DOHH2 (cell line): Measurements from ENCODE around the gene OR4K2.
"Not testable (repeated sequence)": the region's sequence is repeated elsewhere in the genome, so short reads cannot be mapped to it uniquely, and the experiment has no call there.

Experiments
- H3F3A ChIP-seq: fragments of 200-600 bp; sonication (generic), shearing (Covaris generic); 2 replicates; pipeline ENCODE4 v1.6.0; 2016; ENCODE audit warnings: antibody characterized with exemption, mild to moderate bottlenecking; ENCODE audit not compliant: control insufficient read depth, insufficient read depth
- H3K27ac ChIP-seq: fragments of 200-600 bp; sonication (generic); 2 replicates; pipeline ENCODE4 v1.5.1; 2014; ENCODE audit warnings: low read depth, mild to moderate bottlenecking, low read length, moderate library complexity
- H3K27me3 ChIP-seq: fragments of 200-600 bp; sonication (generic); 2 replicates; pipeline ENCODE4 v1.6.1; 2014; ENCODE audit warnings: mild to moderate bottlenecking, low read length, mixed read lengths; ENCODE audit not compliant: control insufficient read depth
- H3K36me3 ChIP-seq: fragments of 200-600 bp; sonication (generic); 2 replicates; pipeline ENCODE4 v1.6.1; 2014; ENCODE audit warnings: mild to moderate bottlenecking, low read length, moderate library complexity, mixed read lengths; ENCODE audit not compliant: control insufficient read depth
- H3K4me1 ChIP-seq: fragments of 200-600 bp; sonication (generic); 2 replicates; pipeline ENCODE4 v1.6.1; 2014; ENCODE audit warnings: mild to moderate bottlenecking, low read length, mixed read lengths; ENCODE audit not compliant: control insufficient read depth
- H3K4me2 ChIP-seq: fragments of 200-600 bp; sonication (generic); 2 replicates; pipeline ENCODE4 v1.6.0; 2014; ENCODE audit warnings: mild to moderate bottlenecking, low read length, moderate library complexity
- H3K4me3 ChIP-seq: fragments of 200-600 bp; sonication (generic); 2 replicates; pipeline ENCODE4 v1.5.1; 2014; ENCODE audit warnings: mild to moderate bottlenecking, low read length, mixed read lengths
- H3K79me2 ChIP-seq: fragments of 200-600 bp; sonication (generic); 2 replicates; pipeline ENCODE4 v1.6.1; 2014; ENCODE audit warnings: mild to moderate bottlenecking, low read length, mixed read lengths; ENCODE audit not compliant: control insufficient read depth
- H3K9me2 ChIP-seq: fragments of 200-600 bp; sonication (generic); replicated peaks from 2 replicates; pipeline ENCODE4 v1.6.1; 2014; ENCODE audit warnings: mild to moderate bottlenecking, low read length, mixed read lengths; ENCODE audit not compliant: control insufficient read depth
- H3K9me3 ChIP-seq: fragments of 200-600 bp; sonication (generic); 2 replicates; pipeline ENCODE4 v1.6.1; 2014; ENCODE audit warnings: antibody characterized with exemption, low read length, mixed read lengths; ENCODE audit not compliant: control insufficient read depth, insufficient read depth
- H4K20me1 ChIP-seq: fragments of 200-600 bp; sonication (generic); 2 replicates; pipeline ENCODE4 v1.6.0; 2014; ENCODE audit warnings: low read depth, mild to moderate bottlenecking, antibody characterized with exemption, low read length, moderate library complexity; ENCODE audit not compliant: control insufficient read depth, insufficient read depth
- EZH2phosphoT487 ChIP-seq: fragments of 200-600 bp; sonication (generic); IDR thresholded peaks from 2 replicates; pipeline ENCODE4 v1.6.1; 2017; ENCODE audit warnings: borderline replicate concordance, mild to moderate bottlenecking, antibody characterized with exemption, low read length, moderate library complexity, mixed read lengths
- TF ChIP-seq, protein P1 (sequence below): fragments of 200-600 bp; sonication (generic); IDR thresholded peaks from one replicate; pipeline ENCODE4 v1.5.1; 2014; ENCODE audit warnings: antibody characterized with exemption, mild to moderate bottlenecking, low read depth, low read length; ENCODE audit not compliant: poor library complexity, severe bottlenecking

OR4K2 gene

DNA sequence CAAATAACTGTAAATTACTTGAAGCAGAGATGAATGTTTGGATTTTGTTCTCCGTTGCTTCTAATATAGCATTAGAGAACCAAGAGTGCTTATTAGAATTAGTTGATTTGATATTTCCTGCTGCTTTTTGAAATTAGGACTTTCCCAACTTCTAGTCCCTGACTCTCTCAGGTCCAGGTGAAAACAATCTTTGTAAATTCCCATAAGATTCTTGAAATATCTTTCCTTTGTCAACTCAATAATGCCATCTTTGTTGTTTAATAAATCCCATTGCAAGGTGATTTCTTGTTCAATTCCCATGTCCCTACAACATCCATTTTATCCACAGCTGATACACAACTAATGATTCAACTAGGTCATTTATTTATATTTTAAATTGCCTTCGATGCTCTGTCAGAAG lies at the start of gene OR4K2:
TSS of gene OR4K2 (plus strand) at position 301 of the 400 bp plus-strand sequence. CDS start 1,126 bp downstream, outside the sequence.
- Histone ChIP-seq H3K9me3 (no peaks in the 10 kb centered on the region), H3K4me2 (no peak within 1 kb of the TSS), H3K27me3 (no peaks in the 10 kb centered on the region)

GRCh38 chr14:19827626-19828244 lies 47.2 kb upstream of the OR4K2 start:
- H3F3A ChIP-seq, H3K27me3 ChIP-seq, H3K36me3 ChIP-seq, H3K9me3 ChIP-seq, H3K27ac ChIP-seq, H3K4me1 ChIP-seq, H3K4me3 ChIP-seq, H4K20me1 ChIP-seq, H3K4me2 ChIP-seq, H3K9me2 ChIP-seq, H3K79me2 ChIP-seq: not testable (repeated sequence)

More for the DNA sequence above, at the start of gene OR4K2:
- Histone ChIP-seq H3K79me2 (no peaks in the 10 kb centered on the region), H3K9me2 (no peaks in the 10 kb centered on the region), H3K27ac (no peak within 1 kb of the TSS), H4K20me1 (no peaks in the 10 kb centered on the region), H3K36me3 (no peaks in the 10 kb centered on the region), H3K4me3 (no peak within 1 kb of the TSS), H3F3A (no peaks in the 10 kb centered on the region), H3K4me1 (no peaks in the 10 kb centered on the region)
- TF ChIP-seq EZH2phosphoT487: no peak
- TF ChIP-seq, protein P1, sequence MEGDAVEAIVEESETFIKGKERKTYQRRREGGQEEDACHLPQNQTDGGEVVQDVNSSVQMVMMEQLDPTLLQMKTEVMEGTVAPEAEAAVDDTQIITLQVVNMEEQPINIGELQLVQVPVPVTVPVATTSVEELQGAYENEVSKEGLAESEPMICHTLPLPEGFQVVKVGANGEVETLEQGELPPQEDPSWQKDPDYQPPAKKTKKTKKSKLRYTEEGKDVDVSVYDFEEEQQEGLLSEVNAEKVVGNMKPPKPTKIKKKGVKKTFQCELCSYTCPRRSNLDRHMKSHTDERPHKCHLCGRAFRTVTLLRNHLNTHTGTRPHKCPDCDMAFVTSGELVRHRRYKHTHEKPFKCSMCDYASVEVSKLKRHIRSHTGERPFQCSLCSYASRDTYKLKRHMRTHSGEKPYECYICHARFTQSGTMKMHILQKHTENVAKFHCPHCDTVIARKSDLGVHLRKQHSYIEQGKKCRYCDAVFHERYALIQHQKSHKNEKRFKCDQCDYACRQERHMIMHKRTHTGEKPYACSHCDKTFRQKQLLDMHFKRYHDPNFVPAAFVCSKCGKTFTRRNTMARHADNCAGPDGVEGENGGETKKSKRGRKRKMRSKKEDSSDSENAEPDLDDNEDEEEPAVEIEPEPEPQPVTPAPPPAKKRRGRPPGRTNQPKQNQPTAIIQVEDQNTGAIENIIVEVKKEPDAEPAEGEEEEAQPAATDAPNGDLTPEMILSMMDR: no peak

DNA sequence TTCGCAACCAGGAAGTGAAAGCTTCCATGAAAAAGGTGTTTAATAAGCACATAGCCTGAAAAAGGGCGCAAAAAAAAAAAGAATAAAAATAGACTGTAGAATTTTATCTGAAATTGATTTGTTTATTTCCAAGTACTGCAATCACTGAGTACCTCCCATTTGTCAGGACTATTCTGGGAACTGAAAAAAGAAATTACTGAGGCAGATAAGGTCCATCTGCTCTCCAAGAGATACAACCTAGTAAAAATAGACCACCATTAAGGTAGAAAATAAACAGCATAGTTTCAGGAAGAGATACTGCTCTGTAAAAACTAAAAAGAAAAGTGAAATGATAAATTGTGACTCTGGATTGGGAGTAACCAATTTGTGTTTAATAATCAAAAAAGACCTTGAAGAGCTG lies 46.6 kb upstream of the OR4K2 start:
- H3F3A ChIP-seq: no peaks in the 10 kb centered on the region
- H4K20me1 ChIP-seq: no peaks in the 10 kb centered on the region
- H3K27me3 ChIP-seq: no peaks in the 10 kb centered on the region
- no peaks in the 10 kb centered on the region for H3K9me2 ChIP-seq
- no peaks in the 10 kb centered on the region for H3K9me3 ChIP-seq
- H3K79me2 ChIP-seq: no peaks in the 10 kb centered on the region
- H3K4me1 ChIP-seq: no peaks in the 10 kb centered on the region
- no peaks in the 10 kb centered on the region for H3K36me3 ChIP-seq
- no peak for TF ChIP-seq EZH2phosphoT487
- TF ChIP-seq, protein P1: no peak
- no peak overlapping the region for H3K4me2 ChIP-seq
- no peak overlapping the region for H3K27ac ChIP-seq
- no peak overlapping the region for H3K4me3 ChIP-seq

- H3K79me2 ChIP-seq, H3K27ac ChIP-seq, H3K4me3 ChIP-seq, H3F3A ChIP-seq, H3K4me2 ChIP-seq, H3K27me3 ChIP-seq, H3K36me3 ChIP-seq, H3K9me3 ChIP-seq, H4K20me1 ChIP-seq, H3K4me1 ChIP-seq, H3K9me2 ChIP-seq: not testable (repeated sequence)
Measured at GRCh38 chr14:19834203-19834848, 40.6 kb upstream of the OR4K2 start.
